GM12865 (cell line): ENCODE results near the gene ELF1.

ENCODE experiments used
- DNase-seq: peaks from one replicate; pipeline ENCODE4 v3.0.0; 2010; ENCODE audit warnings: low read depth
- H3K4me3 ChIP-seq: 2 replicates; pipeline ENCODE4 v1.5.1; 2011; ENCODE audit warnings: mild to moderate bottlenecking, low read depth, low read length, control low read depth
- TF ChIP-seq, protein P1 (sequence below): IDR thresholded peaks from 2 replicates; pipeline ENCODE4 v1.5.1; 2011; ENCODE audit warnings: low read length, control low read depth, low read depth, inconsistent platforms; ENCODE audit not compliant: insufficient read depth; ENCODE audit errors: missing control alignments

The ELF1 gene

GRCh38 chr13:40963927-40964326 lies 55.2 kb downstream of the ELF1 start:
- no peak overlapping the region for H3K4me3 ChIP-seq
- no peak for DNase-seq
- TF ChIP-seq, protein P1, sequence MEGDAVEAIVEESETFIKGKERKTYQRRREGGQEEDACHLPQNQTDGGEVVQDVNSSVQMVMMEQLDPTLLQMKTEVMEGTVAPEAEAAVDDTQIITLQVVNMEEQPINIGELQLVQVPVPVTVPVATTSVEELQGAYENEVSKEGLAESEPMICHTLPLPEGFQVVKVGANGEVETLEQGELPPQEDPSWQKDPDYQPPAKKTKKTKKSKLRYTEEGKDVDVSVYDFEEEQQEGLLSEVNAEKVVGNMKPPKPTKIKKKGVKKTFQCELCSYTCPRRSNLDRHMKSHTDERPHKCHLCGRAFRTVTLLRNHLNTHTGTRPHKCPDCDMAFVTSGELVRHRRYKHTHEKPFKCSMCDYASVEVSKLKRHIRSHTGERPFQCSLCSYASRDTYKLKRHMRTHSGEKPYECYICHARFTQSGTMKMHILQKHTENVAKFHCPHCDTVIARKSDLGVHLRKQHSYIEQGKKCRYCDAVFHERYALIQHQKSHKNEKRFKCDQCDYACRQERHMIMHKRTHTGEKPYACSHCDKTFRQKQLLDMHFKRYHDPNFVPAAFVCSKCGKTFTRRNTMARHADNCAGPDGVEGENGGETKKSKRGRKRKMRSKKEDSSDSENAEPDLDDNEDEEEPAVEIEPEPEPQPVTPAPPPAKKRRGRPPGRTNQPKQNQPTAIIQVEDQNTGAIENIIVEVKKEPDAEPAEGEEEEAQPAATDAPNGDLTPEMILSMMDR, result no peak

DNA sequence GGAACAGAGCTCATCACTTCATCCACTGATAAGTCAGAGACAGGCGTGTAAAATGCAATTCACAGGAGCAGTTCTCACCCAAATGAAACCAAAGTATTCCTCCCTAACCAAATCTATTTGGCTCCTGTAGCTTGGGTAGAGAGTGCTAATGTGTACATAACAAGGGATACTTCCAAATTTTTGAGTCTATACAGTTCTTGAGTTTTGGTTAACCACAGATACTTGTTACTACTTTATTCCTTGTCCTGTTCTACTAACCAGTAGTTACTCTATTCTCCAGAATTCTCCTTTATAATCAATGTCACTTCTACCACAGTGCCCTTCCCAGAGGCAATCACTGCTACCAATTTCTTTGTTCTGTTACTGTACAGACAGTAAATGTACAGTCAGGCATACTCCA lies 57.3 kb downstream of the ELF1 start:
- DNase-seq, result no peak
- TF ChIP-seq, protein P1, result no peak
- H3K4me3 ChIP-seq, result no peak overlapping the region

DNA sequence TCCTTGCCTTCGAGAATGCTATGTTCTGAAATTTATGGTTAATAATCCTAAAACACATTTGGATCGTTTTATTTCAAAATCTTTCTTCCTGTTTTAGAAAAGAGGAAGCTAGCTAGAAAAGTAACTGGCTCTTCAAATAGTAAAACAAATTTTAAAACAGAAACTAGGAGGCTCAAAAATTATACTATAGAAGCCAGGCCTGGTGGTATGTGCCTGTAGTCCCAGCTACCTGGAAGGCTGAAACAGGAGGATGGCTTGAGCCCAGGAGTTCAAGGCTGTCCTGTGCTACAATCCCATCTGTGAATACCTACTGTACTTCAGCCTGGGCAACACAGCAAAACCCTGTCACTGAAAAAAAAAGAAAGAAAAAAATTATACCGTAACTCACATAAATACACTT lies 57.9 kb downstream of the ELF1 start:
- TF ChIP-seq, protein P1, result no peak
- H3K4me3 ChIP-seq, result no peak overlapping the region
- DNase-seq, result no peak

GRCh38 chr13:40960716-40961115 lies 58.4 kb downstream of the ELF1 start:
- DNase-seq, result no peak

DNA sequence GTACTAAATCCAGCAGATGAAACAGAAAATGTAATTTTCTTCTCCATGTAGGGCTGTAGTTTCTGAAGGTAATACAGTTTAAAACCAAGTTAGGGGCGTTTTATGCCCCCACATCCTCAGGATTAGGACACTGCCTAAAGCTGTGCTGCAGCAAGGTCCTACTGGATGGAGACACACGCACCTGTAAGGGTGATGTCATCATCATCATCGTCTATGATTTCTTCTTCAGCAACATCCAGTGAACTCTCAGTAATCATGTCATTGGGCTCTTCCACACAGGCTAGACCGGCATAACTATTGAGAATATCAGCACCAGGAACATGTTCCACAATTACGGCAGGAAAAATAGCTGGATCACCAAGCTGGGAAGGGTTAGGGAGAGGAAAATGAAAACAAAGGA lies 60.5 kb downstream of the ELF1 start:
- no peak for DNase-seq
- TF ChIP-seq, protein P1, result no peak
- no peak overlapping the region for H3K4me3 ChIP-seq

More at GRCh38 chr13:40960716-40961115, 58.4 kb downstream of the ELF1 start:
- TF ChIP-seq, protein P1, result no peak
- no peak overlapping the region for H3K4me3 ChIP-seq

- H3K4me3 ChIP-seq, result no peak overlapping the region
- TF ChIP-seq, protein P1, result no peak
- no peak for DNase-seq
Observed at GRCh38 chr13:40946485-40946884, 72.6 kb downstream of the ELF1 start.

DNA sequence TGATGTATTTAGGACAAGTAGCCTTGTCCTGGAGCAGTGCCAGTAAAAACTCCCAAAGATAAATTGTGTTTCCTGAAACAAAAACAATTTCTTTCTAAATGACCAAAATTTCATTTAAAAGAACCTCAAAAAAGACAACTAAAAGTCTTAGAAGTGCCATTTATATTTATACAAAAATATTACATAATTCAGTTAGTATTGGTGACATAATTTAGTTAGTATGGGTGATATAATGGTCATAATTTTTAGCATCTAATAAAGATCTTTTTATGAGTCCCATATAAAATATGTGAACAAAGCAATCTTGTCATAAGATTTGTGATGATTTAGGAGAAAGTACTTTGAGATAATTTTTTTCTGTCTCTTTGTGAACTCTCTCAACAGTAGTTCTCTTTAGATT lies 76.0 kb downstream of the ELF1 start:
- H3K4me3 ChIP-seq, result no peak overlapping the region
- no peak for DNase-seq
- TF ChIP-seq, protein P1, result no peak
